Activated naive CD4-positive, alpha-beta T cell treated with anti-CD3 and anti-CD28 coated beads, Interleukin-2, amount 50 U/mL, for 72 hours (primary cell): ENCODE measurements around the gene C3orf80. TPM values are rescaled to one million over a fixed set of nuclear protein-coding genes. Genes with fewer than 3 reads are reported as not detected.

Source experiments
- ATAC-seq, 2 donors: fragments of 150-1000 bp; cut with Tn5 transposase; 2 replicates each; pipeline ENCODE4 v1.10.0; 2021; ENCODE audit warnings: mild to moderate bottlenecking in 2 of 2, moderate library complexity in 2 of 2
- DNase-seq, 2 donors: peaks; one replicate each; pipeline ENCODE4 v3.0.0; 2021 to 2022; ENCODE audit warnings: low spot score in 2 of 2
- H3K27ac Mint-ChIP-seq, 2 donors: one replicate each; pipeline ENCODE4 v1.8.0; 2022; ENCODE audit warnings: mild to moderate bottlenecking in 2 of 2, mixed read lengths in 2 of 2
- H3K36me3 Mint-ChIP-seq, 2 donors: one replicate each; pipeline ENCODE4 v1.8.0; 2022; ENCODE audit warnings: mixed read lengths in 2 of 2
- H3K9me3 Mint-ChIP-seq, 2 donors: one replicate each; pipeline ENCODE4 v1.8.0; 2022; ENCODE audit warnings: mixed read lengths in 2 of 2
- total RNA-seq, 2 donors: library from RNA; stranded (reverse); gene quantifications; one replicate each; pipeline ENCODE4 v1.2.3, GENCODE V29; 2022

The C3orf80 gene
- total RNA-seq, 2 donors from 2014 or later: 0.11 TPM; not detected in 1

- H3K9me3 Mint-ChIP-seq: peaks cover 0 to 9% of the 10 kb centered on the region in 2 donors
- ATAC-seq: no peak
- H3K27ac Mint-ChIP-seq: no peak overlapping the region
- H3K36me3 Mint-ChIP-seq: peaks cover 0 to 15% of the 10 kb centered on the region in 2 donors
- DNase-seq: no peak
Observed at GRCh38 chr3:160245261-160245800, 20.1 kb downstream of the C3orf80 start.

GRCh38 chr3:160247766-160248165, 22.5 kb downstream of the C3orf80 start:
- H3K9me3 Mint-ChIP-seq: peaks cover 0 to 9% of the 10 kb centered on the region in 2 donors
- DNase-seq (no peak), ATAC-seq (no peak)
- peaks cover 0 to 8% of the 10 kb centered on the region in 2 donors for H3K36me3 Mint-ChIP-seq
- no peak overlapping the region for H3K27ac Mint-ChIP-seq

- H3K27ac Mint-ChIP-seq: no peak overlapping the region
- peaks cover 0 to under 1% of the 10 kb centered on the region in 2 donors for H3K36me3 Mint-ChIP-seq
- ATAC-seq: no peak
- no peaks in the 10 kb centered on the region for H3K9me3 Mint-ChIP-seq
- DNase-seq: no peak
Observed at GRCh38 chr3:160253298-160253697, 28.1 kb downstream of the C3orf80 start.

- DNase-seq: no peak
- no peaks in the 10 kb centered on the region for H3K9me3 Mint-ChIP-seq
- H3K27ac Mint-ChIP-seq: no peak overlapping the region
- peaks cover 5 to 6% of the 10 kb centered on the region in 2 donors for H3K36me3 Mint-ChIP-seq
- ATAC-seq: no peak
Observed at GRCh38 chr3:160257606-160258005, 32.4 kb downstream of the C3orf80 start.

GRCh38 chr3:160259589-160259988, 34.4 kb downstream of the C3orf80 start:
- no peak for ATAC-seq
- peaks cover 6% of the 10 kb centered on the region in 2 donors for H3K36me3 Mint-ChIP-seq
- DNase-seq: no peak
- H3K9me3 Mint-ChIP-seq: no peaks in the 10 kb centered on the region
- no peak overlapping the region for H3K27ac Mint-ChIP-seq

GRCh38 chr3:160260587-160261270, 35.5 kb downstream of the C3orf80 start:
- no peak for ATAC-seq
- H3K27ac Mint-ChIP-seq: no peak overlapping the region
- no peaks in the 10 kb centered on the region for H3K9me3 Mint-ChIP-seq
- no peak for DNase-seq
- peaks cover 6 to 11% of the 10 kb centered on the region in 2 donors for H3K36me3 Mint-ChIP-seq

- H3K9me3 Mint-ChIP-seq: no peaks in the 10 kb centered on the region
- no peak overlapping the region for H3K27ac Mint-ChIP-seq
- DNase-seq (no peak), ATAC-seq (no peak)
- peaks cover 0 to 6% of the 10 kb centered on the region in 2 donors for H3K36me3 Mint-ChIP-seq
Observed at GRCh38 chr3:160265088-160265487, 39.9 kb downstream of the C3orf80 start.

Other genes with a start within 250 kb of the C3orf80 start
- gene IL12A, start 236.6 kb upstream of the C3orf80 start, total RNA-seq: not detected
- 10 to 100 TPM; 13.3 to 21.8 TPM for gene IFT80, start 173.8 kb downstream of the C3orf80 start, total RNA-seq
- gene SMC4, start 174.2 kb downstream of the C3orf80 start, total RNA-seq: 100 to 1,000 TPM; 159 to 287 TPM
- gene TRIM59, start 224.4 kb downstream of the C3orf80 start, total RNA-seq: 10 to 100 TPM; 28.7 to 31.1 TPM